Neural progenitor cell (in vitro differentiated cells): ENCODE data around the gene COG3. TPM values are rescaled to one million over a fixed set of nuclear protein-coding genes. Genes with fewer than 3 reads are reported as not detected.
A peak's percentile ranks its signal among the peaks of the same experiment; 100 is the strongest.

Experiments
- DNase-seq: peaks from one replicate; pipeline ENCODE4 v3.0.0-alpha.2; 2016; ENCODE audit warnings: low spot score
- H2AFZ ChIP-seq: fragments of 200-600 bp; sonication (generic); replicated peaks from 2 replicates; pipeline ENCODE4 v1.6.1; 2016; ENCODE audit warnings: antibody characterized with exemption
- H3F3A ChIP-seq: fragments of 200-600 bp; sonication (generic); 2 replicates; pipeline ENCODE4 v1.6.1; 2016; ENCODE audit warnings: antibody characterized with exemption, low read depth
- H3K27ac ChIP-seq: fragments of 200-600 bp; sonication (generic); 2 replicates; pipeline ENCODE4 v1.5.1; 2016; ENCODE audit warnings: mild to moderate bottlenecking
- H3K27me3 ChIP-seq: fragments of 200-600 bp; sonication (generic); 2 replicates; pipeline ENCODE4 v1.6.1; 2016; ENCODE audit warnings: mild to moderate bottlenecking, moderate library complexity
- H3K36me3 ChIP-seq: fragments of 200-600 bp; sonication (generic); 2 replicates; pipeline ENCODE4 v1.5.1; 2016
- H3K4me1 ChIP-seq: fragments of 200-600 bp; sonication (generic); 2 replicates; pipeline ENCODE4 v1.6.1; 2016; ENCODE audit warnings: mixed run types
- H3K4me2 ChIP-seq: fragments of 200-600 bp; sonication (generic); 2 replicates; pipeline ENCODE4 v1.6.1; 2016
- H3K4me3 ChIP-seq: fragments of 200-600 bp; sonication (generic); 2 replicates; pipeline ENCODE4 v1.5.1; 2016
- H3K79me2 ChIP-seq: fragments of 200-600 bp; sonication (generic); 2 replicates; pipeline ENCODE4 v1.6.1; 2016; ENCODE audit warnings: low read depth
- H3K9ac ChIP-seq: fragments of 200-600 bp; sonication (generic); 2 replicates; pipeline ENCODE4 v1.6.1; 2016
- H3K9me3 ChIP-seq: fragments of 200-600 bp; sonication (generic); 2 replicates; pipeline ENCODE4 v1.5.1; 2016; ENCODE audit warnings: low read depth
- H4K20me1 ChIP-seq: fragments of 200-600 bp; sonication (generic); 2 replicates; pipeline ENCODE4 v1.6.1; 2016; ENCODE audit warnings: low read depth
- H3K27ac Mint-ChIP-seq: 3 replicates; pipeline ENCODE4 v1.8.0; 2021; ENCODE audit warnings: mixed read lengths
- H3K27me3 Mint-ChIP-seq: 2 replicates; pipeline ENCODE4 v1.8.0; 2022; ENCODE audit warnings: low read depth, mild to moderate bottlenecking, inconsistent platforms, moderate library complexity, mixed read lengths; ENCODE audit not compliant: insufficient read depth
- H3K36me3 Mint-ChIP-seq: 3 replicates; pipeline ENCODE4 v1.8.0; 2021; ENCODE audit warnings: mixed read lengths
- H3K4me1 Mint-ChIP-seq: 3 replicates; pipeline ENCODE4 v1.8.0; 2021; ENCODE audit warnings: mixed read lengths
- H3K4me3 Mint-ChIP-seq: 3 replicates; pipeline ENCODE4 v1.8.0; 2021; ENCODE audit warnings: mild to moderate bottlenecking, moderate library complexity, mixed read lengths
- H3K9me3 Mint-ChIP-seq: 3 replicates; pipeline ENCODE4 v1.8.0; 2020; ENCODE audit warnings: mixed read lengths
- CTCF ChIP-seq: fragments of 200-600 bp; sonication (generic); IDR thresholded peaks from 2 replicates; pipeline ENCODE4 v1.5.1; 2017; ENCODE audit warnings: antibody characterized with exemption, mild to moderate bottlenecking
- EZH2 ChIP-seq: fragments of 200-600 bp; sonication (generic); IDR thresholded peaks from 2 replicates; pipeline ENCODE4 v1.6.1; 2017; ENCODE audit warnings: antibody characterized with exemption, mild to moderate bottlenecking, moderate library complexity
- EZH2phosphoT487 ChIP-seq: fragments of 200-600 bp; sonication (generic); IDR thresholded peaks from 2 replicates; pipeline ENCODE4 v1.6.1; 2017; ENCODE audit warnings: antibody characterized with exemption
- total RNA-seq: library from RNA; depleted of rRNA; stranded (reverse); fragments of >200 nt; gene quantifications from 2 replicates; pipeline ENCODE4 v1.2.3, GENCODE V29; 2015; ENCODE audit warnings: low replicate concordance

Gene COG3
- total RNA-seq, 1 donor from 2014 or later, result 36.0 TPM

GRCh38 chr13:45434556-45435371 lies 30.0 kb upstream of the COG3 start:
- no peak overlapping the region for H3K9ac ChIP-seq
- H3F3A ChIP-seq, result no peaks in the 10 kb centered on the region
- Mint-ChIP-seq H3K36me3 (no peaks in the 10 kb centered on the region), H3K27ac (no peak overlapping the region), H3K9me3 (no peaks in the 10 kb centered on the region), H3K4me3 (no peak overlapping the region), H3K4me1 (peaks cover 6% of the 10 kb centered on the region), H3K27me3 (no peaks in the 10 kb centered on the region)
- no peaks in the 10 kb centered on the region for H3K36me3 ChIP-seq
- no peak overlapping the region for H2AFZ ChIP-seq
- no peak overlapping the region for H3K4me3 ChIP-seq
- no peak overlapping the region for H3K4me2 ChIP-seq
- H3K27me3 ChIP-seq, result no peaks in the 10 kb centered on the region
- no peaks in the 10 kb centered on the region for H4K20me1 ChIP-seq
- no peak for TF ChIP-seq EZH2phosphoT487
- H3K27ac ChIP-seq, result no peak overlapping the region
- H3K79me2 ChIP-seq, result no peaks in the 10 kb centered on the region
- DNase-seq, result no peak
- no peaks in the 10 kb centered on the region for H3K4me1 ChIP-seq
- no peaks in the 10 kb centered on the region for H3K9me3 ChIP-seq

GRCh38 chr13:45436332-45436731 lies 28.4 kb upstream of the COG3 start:
- TF ChIP-seq EZH2, result no peak
- no peak for TF ChIP-seq EZH2phosphoT487
- no peak for TF ChIP-seq CTCF
- Histone ChIP-seq H4K20me1 (no peaks in the 10 kb centered on the region), H3K9ac (no peak overlapping the region), H3K4me1 (no peaks in the 10 kb centered on the region), H3F3A (no peaks in the 10 kb centered on the region), H3K4me3 (no peak overlapping the region), H3K4me2 (no peak overlapping the region), H3K36me3 (no peaks in the 10 kb centered on the region), H3K27ac (no peak overlapping the region), H3K9me3 (no peaks in the 10 kb centered on the region), H3K27me3 (no peaks in the 10 kb centered on the region), H2AFZ (no peak overlapping the region), H3K79me2 (no peaks in the 10 kb centered on the region)
- H3K4me1 Mint-ChIP-seq, result peaks cover 6% of the 10 kb centered on the region
- H3K36me3 Mint-ChIP-seq, result no peaks in the 10 kb centered on the region
- no peak overlapping the region for H3K27ac Mint-ChIP-seq
- no peaks in the 10 kb centered on the region for H3K9me3 Mint-ChIP-seq
- DNase-seq, result no peak
- no peak overlapping the region for H3K4me3 Mint-ChIP-seq
- H3K27me3 Mint-ChIP-seq, result no peaks in the 10 kb centered on the region

DNA sequence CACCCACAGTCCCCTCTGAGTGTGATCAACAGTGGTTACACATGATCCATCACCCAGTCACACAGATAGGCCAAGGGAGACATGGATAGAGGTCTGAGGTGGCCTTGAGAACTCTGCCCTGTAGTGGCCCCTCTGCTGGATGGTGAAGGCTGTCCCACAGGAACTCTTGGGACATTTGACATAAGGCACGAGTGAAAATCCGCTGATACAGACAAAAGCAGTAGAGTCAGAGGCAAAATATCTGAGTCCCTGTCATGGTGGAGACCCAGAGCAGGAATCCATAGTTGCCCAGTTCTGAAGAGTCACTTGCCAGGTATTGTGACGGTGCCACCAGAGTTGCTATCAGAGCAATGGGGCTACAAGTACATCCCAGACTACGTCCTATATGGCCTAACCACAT lies 27.8 kb upstream of the COG3 start:
- Histone ChIP-seq H3K4me1 (no peaks in the 10 kb centered on the region), H3F3A (no peaks in the 10 kb centered on the region), H3K27ac (no peak overlapping the region), H3K4me3 (no peak overlapping the region), H3K9me3 (no peaks in the 10 kb centered on the region), H2AFZ (no peak overlapping the region), H3K36me3 (no peaks in the 10 kb centered on the region), H3K27me3 (no peaks in the 10 kb centered on the region), H4K20me1 (no peaks in the 10 kb centered on the region), H3K9ac (no peak overlapping the region), H3K4me2 (no peak overlapping the region), H3K79me2 (no peaks in the 10 kb centered on the region)
- TF ChIP-seq EZH2phosphoT487, result no peak
- no peak for TF ChIP-seq EZH2
- TF ChIP-seq CTCF, result no peak
- peaks cover 8% of the 10 kb centered on the region for H3K4me1 Mint-ChIP-seq
- no peak for DNase-seq
- no peak overlapping the region for H3K27ac Mint-ChIP-seq
- no peak overlapping the region for H3K4me3 Mint-ChIP-seq
- no peaks in the 10 kb centered on the region for H3K9me3 Mint-ChIP-seq
- H3K36me3 Mint-ChIP-seq, result no peaks in the 10 kb centered on the region
- H3K27me3 Mint-ChIP-seq, result no peaks in the 10 kb centered on the region

DNA sequence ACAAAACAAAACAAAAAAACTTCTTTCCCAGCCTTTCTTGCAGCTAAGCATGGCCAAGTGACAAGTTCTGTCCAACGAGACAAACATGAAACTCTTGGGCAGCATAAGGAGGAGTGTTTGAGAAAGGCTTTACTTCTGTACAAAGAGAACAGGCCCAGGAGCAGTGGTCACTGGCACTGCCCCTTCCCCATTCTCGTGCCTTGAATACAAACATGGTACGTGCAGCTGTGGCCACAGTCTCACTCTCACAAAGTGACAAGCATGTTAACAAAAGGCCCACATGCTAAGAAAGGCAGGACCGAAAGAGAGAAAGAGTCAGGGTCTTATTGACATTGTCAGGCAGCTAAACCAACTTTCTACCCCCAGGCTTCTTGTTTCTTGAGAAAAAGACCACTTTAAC lies 26.8 kb upstream of the COG3 start:
- H2AFZ ChIP-seq, result peak overlapping the region; percentile 42
- no peak overlapping the region for H3K9ac ChIP-seq
- H3K27me3 ChIP-seq, result no peaks in the 10 kb centered on the region
- no peak overlapping the region for H3K4me3 ChIP-seq
- no peak overlapping the region for H3K4me3 Mint-ChIP-seq
- TF ChIP-seq EZH2 (no peak), EZH2phosphoT487 (no peak), CTCF (no peak)
- no peaks in the 10 kb centered on the region for H3K9me3 ChIP-seq
- no peaks in the 10 kb centered on the region for H3K36me3 ChIP-seq
- H3F3A ChIP-seq, result no peaks in the 10 kb centered on the region
- H3K4me1 Mint-ChIP-seq, result peaks cover 8% of the 10 kb centered on the region
- no peaks in the 10 kb centered on the region for H3K36me3 Mint-ChIP-seq
- H3K27ac Mint-ChIP-seq, result peak overlapping the region; percentile 91
- DNase-seq, result no peak
- no peaks in the 10 kb centered on the region for H3K79me2 ChIP-seq
- H3K27me3 Mint-ChIP-seq, result no peaks in the 10 kb centered on the region
- no peaks in the 10 kb centered on the region for H4K20me1 ChIP-seq
- no peak overlapping the region for H3K4me2 ChIP-seq
- no peaks in the 10 kb centered on the region for H3K9me3 Mint-ChIP-seq
- no peaks in the 10 kb centered on the region for H3K4me1 ChIP-seq
- no peak overlapping the region for H3K27ac ChIP-seq
